WTC11 (cell line): Measurements from ENCODE around the gene OR8B2. TPM values are rescaled to one million over a fixed set of nuclear protein-coding genes. Genes with fewer than 3 reads are reported as not detected.

Experiments
- ATAC-seq: fragments of 200-7000 bp; cut with Tn5 transposase; 2 replicates; pipeline ENCODE4 v1.10.0; 2021; ENCODE audit warnings: mild to moderate bottlenecking, moderate library complexity
- CTCF ChIA-PET: fragments of 300-600 bp; sonication (Branson Sonifier 250); formaldehyde crosslinking; loops from one replicate; lab custom pipeline; 2021; ENCODE audit warnings: antibody characterized with exemption; lab: Charles Lee
- POLR2A ChIA-PET: fragments of 350-600 bp; sonication (Branson Sonifier 250); formaldehyde crosslinking; loops from one replicate; lab custom pipeline; 2021; ENCODE audit warnings: antibody characterized with exemption; lab: Charles Lee
- DNase-seq: peaks from one replicate; pipeline ENCODE4 v3.0.0; 2021; ENCODE audit warnings: low spot score
- H3K27ac Mint-ChIP-seq: 2 replicates; pipeline ENCODE4 v1.8.0; 2021; ENCODE audit warnings: mixed read lengths
- H3K27me3 Mint-ChIP-seq: 2 replicates; pipeline ENCODE4 v1.8.0; 2021; ENCODE audit warnings: low read depth, mild to moderate bottlenecking, moderate library complexity, mixed read lengths
- H3K36me3 Mint-ChIP-seq: 2 replicates; pipeline ENCODE4 v1.8.0; 2021; ENCODE audit warnings: mixed read lengths
- H3K4me1 Mint-ChIP-seq: 2 replicates; pipeline ENCODE4 v1.8.0; 2022; ENCODE audit warnings: mixed read lengths
- H3K4me3 Mint-ChIP-seq: 2 replicates; pipeline ENCODE4 v1.8.0; 2021; ENCODE audit warnings: mild to moderate bottlenecking, moderate library complexity, mixed read lengths
- H3K9me3 Mint-ChIP-seq: 2 replicates; pipeline ENCODE4 v1.8.0; 2021; ENCODE audit warnings: mixed read lengths
- ATF1 ChIP-seq: sonication (generic); formaldehyde crosslinking; IDR thresholded peaks from 2 replicates; pipeline ENCODE4 v1.8.1; 2023; ENCODE audit warnings: mild to moderate bottlenecking, moderate library complexity, missing genetic modification reagents
- CREB1 ChIP-seq: sonication (generic); formaldehyde crosslinking; IDR thresholded peaks from 2 replicates; pipeline ENCODE4 v1.8.0; 2023; ENCODE audit warnings: mild to moderate bottlenecking, missing genetic modification reagents
- CREM ChIP-seq: sonication (generic); formaldehyde crosslinking; IDR thresholded peaks from 2 replicates; pipeline ENCODE4 v1.8.1; 2022; ENCODE audit warnings: mild to moderate bottlenecking, missing genetic modification reagents, moderate library complexity
- CTCF ChIP-seq: fragments of 200-600 bp; IDR thresholded peaks from 2 replicates; pipeline ENCODE4 v1.8.0; 2022; ENCODE audit warnings: antibody characterized with exemption
- E2F1 ChIP-seq: sonication (generic); formaldehyde crosslinking; IDR thresholded peaks from 2 replicates; pipeline ENCODE4 v1.8.0; 2022; ENCODE audit warnings: mild to moderate bottlenecking, missing genetic modification reagents
- E2F5 ChIP-seq: sonication (generic); formaldehyde crosslinking; IDR thresholded peaks from 2 replicates; pipeline ENCODE4 v1.8.1; 2022; ENCODE audit warnings: mild to moderate bottlenecking, moderate library complexity, missing genetic modification reagents
- GTF2I ChIP-seq: fragments of 250-450 bp; sonication (Bioruptor Pico); conservative IDR thresholded peaks from 2 replicates; pipeline ENCODE4 v1.4.0; 2021; ENCODE audit warnings: mild to moderate bottlenecking
- HMGXB4 ChIP-seq: sonication (generic); formaldehyde crosslinking; IDR thresholded peaks from 2 replicates; pipeline ENCODE4 v1.8.1; 2023; ENCODE audit warnings: mild to moderate bottlenecking, moderate library complexity, missing genetic modification reagents
- KAT7 ChIP-seq: sonication (generic); formaldehyde crosslinking; IDR thresholded peaks from 2 replicates; pipeline ENCODE4 v1.8.1; 2023; ENCODE audit warnings: missing genetic modification reagents, mild to moderate bottlenecking, borderline replicate concordance
- NFE2L1 ChIP-seq: sonication (generic); formaldehyde crosslinking; IDR thresholded peaks from 2 replicates; pipeline ENCODE4 v1.8.1; 2023; ENCODE audit warnings: missing genetic modification reagents
- NFYB ChIP-seq: sonication (generic); formaldehyde crosslinking; conservative IDR thresholded peaks from 2 replicates; pipeline ENCODE4 v1.8.0; 2022; ENCODE audit warnings: low read depth, missing genetic modification reagents
- NR2C2 ChIP-seq: sonication (generic); formaldehyde crosslinking; IDR thresholded peaks from 2 replicates; pipeline ENCODE4 v1.8.0; 2022; ENCODE audit warnings: mild to moderate bottlenecking, missing genetic modification reagents
- RELA ChIP-seq: sonication (generic); formaldehyde crosslinking; IDR thresholded peaks from 2 replicates; pipeline ENCODE4 v1.8.1; 2022; ENCODE audit warnings: missing genetic modification reagents, mild to moderate bottlenecking, borderline replicate concordance
- SMAD3 ChIP-seq: sonication (generic); formaldehyde crosslinking; IDR thresholded peaks from 2 replicates; pipeline ENCODE4 v1.8.0; 2022; ENCODE audit warnings: missing genetic modification reagents, mild to moderate bottlenecking, borderline replicate concordance
- TP53 ChIP-seq: sonication (generic); formaldehyde crosslinking; IDR thresholded peaks from 2 replicates; pipeline ENCODE4 v1.8.1; 2023; ENCODE audit warnings: mild to moderate bottlenecking, missing genetic modification reagents
- total RNA-seq: library from RNA; stranded (reverse); gene quantifications from 3 replicates; pipeline ENCODE4 v1.2.3, GENCODE V29; 2021
- TF ChIP-seq, protein P1 (sequence below): sonication (generic); formaldehyde crosslinking; IDR thresholded peaks from 2 replicates; pipeline ENCODE4 v1.8.0; 2022; ENCODE audit warnings: mild to moderate bottlenecking, missing genetic modification reagents
- TF ChIP-seq, protein P2 (sequence below): sonication (generic); formaldehyde crosslinking; IDR thresholded peaks from 2 replicates; pipeline ENCODE4 v1.8.1; 2023; ENCODE audit warnings: mild to moderate bottlenecking, missing genetic modification reagents
- TF ChIP-seq, protein P3 (sequence below): sonication (generic); formaldehyde crosslinking; IDR thresholded peaks from 2 replicates; pipeline ENCODE4 v1.8.1; 2023; ENCODE audit warnings: mild to moderate bottlenecking, missing genetic modification reagents, borderline replicate concordance

Gene OR8B2
- total RNA-seq, 1 experiment from 2014 or later = not detected

- no peaks in the 10 kb centered on the region for H3K27me3 Mint-ChIP-seq
- H3K27ac Mint-ChIP-seq = no peak overlapping the region
- ATAC-seq (no peak), DNase-seq (no peak)
- CTCF ChIA-PET = no interaction called here
- H3K36me3 Mint-ChIP-seq = no peaks in the 10 kb centered on the region
- no peaks in the 10 kb centered on the region for H3K4me1 Mint-ChIP-seq
- TF ChIP-seq E2F1 (CRISPR knock-in tag) (no peak), CTCF (no peak), ATF1 (CRISPR knock-in tag) (no peak), CREB1 (CRISPR knock-in tag) (no peak), NFYB (CRISPR knock-in tag) (no peak), NFE2L1 (no peak), GTF2I (no peak), E2F5 (CRISPR knock-in tag) (no peak), CREM (CRISPR knock-in tag) (no peak)
- TF ChIP-seq, all 79 proteins: peak for 0
- POLR2A ChIA-PET = no interaction called here
- Mint-ChIP-seq H3K4me3 (no peak overlapping the region), H3K9me3 (peaks cover 22% of the 10 kb centered on the region)
These were observed 40.0 kb downstream of the OR8B2 start for GRCh38 chr11:124344346-124344745.

DNA sequence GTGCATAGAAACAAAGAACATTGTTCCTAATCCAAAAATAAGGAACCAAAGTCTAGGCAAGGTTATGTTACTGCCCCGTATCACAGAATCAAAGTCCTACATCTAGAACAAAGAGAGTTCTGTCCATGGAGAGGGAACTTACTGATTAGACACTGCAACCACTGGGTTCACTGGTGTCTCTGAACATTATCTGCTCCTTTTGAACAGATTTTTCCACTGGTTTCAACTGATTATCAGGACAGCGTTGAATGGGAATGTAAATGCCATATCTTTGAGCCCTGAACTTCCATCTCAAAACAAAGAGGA lies 44.2 kb downstream of the OR8B2 start:
- Mint-ChIP-seq H3K27me3 (no peaks in the 10 kb centered on the region; the same call in 1 of the 2 replicates), H3K9me3 (peaks cover 4% of the 10 kb centered on the region), H3K27ac (no peak overlapping the region), H3K36me3 (no peaks in the 10 kb centered on the region), H3K4me3 (no peak overlapping the region), H3K4me1 (no peaks in the 10 kb centered on the region)
- CTCF ChIA-PET = no interaction called here
- ATAC-seq = no peak
- DNase-seq = no peak
- TF ChIP-seq ATF1 (CRISPR knock-in tag) (no peak), SMAD3 (no peak), NR2C2 (CRISPR knock-in tag) (no peak), NFYB (CRISPR knock-in tag) (no peak), HMGXB4 (no peak), CREB1 (CRISPR knock-in tag) (no peak), KAT7 (no peak), RELA (CRISPR knock-in tag) (no peak), NFE2L1 (no peak), TP53 (CRISPR knock-in tag) (no peak)
- TF ChIP-seq, protein P1, sequence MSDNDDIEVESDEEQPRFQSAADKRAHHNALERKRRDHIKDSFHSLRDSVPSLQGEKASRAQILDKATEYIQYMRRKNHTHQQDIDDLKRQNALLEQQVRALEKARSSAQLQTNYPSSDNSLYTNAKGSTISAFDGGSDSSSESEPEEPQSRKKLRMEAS (CRISPR knock-in tag) = no peak
- TF ChIP-seq, protein P2, sequence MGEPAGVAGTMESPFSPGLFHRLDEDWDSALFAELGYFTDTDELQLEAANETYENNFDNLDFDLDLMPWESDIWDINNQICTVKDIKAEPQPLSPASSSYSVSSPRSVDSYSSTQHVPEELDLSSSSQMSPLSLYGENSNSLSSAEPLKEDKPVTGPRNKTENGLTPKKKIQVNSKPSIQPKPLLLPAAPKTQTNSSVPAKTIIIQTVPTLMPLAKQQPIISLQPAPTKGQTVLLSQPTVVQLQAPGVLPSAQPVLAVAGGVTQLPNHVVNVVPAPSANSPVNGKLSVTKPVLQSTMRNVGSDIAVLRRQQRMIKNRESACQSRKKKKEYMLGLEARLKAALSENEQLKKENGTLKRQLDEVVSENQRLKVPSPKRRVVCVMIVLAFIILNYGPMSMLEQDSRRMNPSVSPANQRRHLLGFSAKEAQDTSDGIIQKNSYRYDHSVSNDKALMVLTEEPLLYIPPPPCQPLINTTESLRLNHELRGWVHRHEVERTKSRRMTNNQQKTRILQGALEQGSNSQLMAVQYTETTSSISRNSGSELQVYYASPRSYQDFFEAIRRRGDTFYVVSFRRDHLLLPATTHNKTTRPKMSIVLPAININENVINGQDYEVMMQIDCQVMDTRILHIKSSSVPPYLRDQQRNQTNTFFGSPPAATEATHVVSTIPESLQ = no peak
- TF ChIP-seq, protein P3, sequence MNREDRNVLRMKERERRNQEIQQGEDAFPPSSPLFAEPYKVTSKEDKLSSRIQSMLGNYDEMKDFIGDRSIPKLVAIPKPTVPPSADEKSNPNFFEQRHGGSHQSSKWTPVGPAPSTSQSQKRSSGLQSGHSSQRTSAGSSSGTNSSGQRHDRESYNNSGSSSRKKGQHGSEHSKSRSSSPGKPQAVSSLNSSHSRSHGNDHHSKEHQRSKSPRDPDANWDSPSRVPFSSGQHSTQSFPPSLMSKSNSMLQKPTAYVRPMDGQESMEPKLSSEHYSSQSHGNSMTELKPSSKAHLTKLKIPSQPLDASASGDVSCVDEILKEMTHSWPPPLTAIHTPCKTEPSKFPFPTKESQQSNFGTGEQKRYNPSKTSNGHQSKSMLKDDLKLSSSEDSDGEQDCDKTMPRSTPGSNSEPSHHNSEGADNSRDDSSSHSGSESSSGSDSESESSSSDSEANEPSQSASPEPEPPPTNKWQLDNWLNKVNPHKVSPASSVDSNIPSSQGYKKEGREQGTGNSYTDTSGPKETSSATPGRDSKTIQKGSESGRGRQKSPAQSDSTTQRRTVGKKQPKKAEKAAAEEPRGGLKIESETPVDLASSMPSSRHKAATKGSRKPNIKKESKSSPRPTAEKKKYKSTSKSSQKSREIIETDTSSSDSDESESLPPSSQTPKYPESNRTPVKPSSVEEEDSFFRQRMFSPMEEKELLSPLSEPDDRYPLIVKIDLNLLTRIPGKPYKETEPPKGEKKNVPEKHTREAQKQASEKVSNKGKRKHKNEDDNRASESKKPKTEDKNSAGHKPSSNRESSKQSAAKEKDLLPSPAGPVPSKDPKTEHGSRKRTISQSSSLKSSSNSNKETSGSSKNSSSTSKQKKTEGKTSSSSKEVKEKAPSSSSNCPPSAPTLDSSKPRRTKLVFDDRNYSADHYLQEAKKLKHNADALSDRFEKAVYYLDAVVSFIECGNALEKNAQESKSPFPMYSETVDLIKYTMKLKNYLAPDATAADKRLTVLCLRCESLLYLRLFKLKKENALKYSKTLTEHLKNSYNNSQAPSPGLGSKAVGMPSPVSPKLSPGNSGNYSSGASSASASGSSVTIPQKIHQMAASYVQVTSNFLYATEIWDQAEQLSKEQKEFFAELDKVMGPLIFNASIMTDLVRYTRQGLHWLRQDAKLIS (CRISPR knock-in tag) = no peak
- POLR2A ChIA-PET = no interaction called here
